Hematopoietic multipotent progenitor cell treated with erythropoietin and hydrocortisone succinate and interleukin-3 and kit ligand, for 4 days (in vitro differentiated cells): ENCODE data around the gene CRYBG3.
"Not testable (repeated sequence)": the region's sequence is repeated elsewhere in the genome, so short reads cannot be mapped to it uniquely, and the experiment has no call there.

Experiments used
- DNase-seq: peaks from one replicate; pipeline ENCODE4 v3.0.0-alpha.2; 2015

CRYBG3 gene

DNA sequence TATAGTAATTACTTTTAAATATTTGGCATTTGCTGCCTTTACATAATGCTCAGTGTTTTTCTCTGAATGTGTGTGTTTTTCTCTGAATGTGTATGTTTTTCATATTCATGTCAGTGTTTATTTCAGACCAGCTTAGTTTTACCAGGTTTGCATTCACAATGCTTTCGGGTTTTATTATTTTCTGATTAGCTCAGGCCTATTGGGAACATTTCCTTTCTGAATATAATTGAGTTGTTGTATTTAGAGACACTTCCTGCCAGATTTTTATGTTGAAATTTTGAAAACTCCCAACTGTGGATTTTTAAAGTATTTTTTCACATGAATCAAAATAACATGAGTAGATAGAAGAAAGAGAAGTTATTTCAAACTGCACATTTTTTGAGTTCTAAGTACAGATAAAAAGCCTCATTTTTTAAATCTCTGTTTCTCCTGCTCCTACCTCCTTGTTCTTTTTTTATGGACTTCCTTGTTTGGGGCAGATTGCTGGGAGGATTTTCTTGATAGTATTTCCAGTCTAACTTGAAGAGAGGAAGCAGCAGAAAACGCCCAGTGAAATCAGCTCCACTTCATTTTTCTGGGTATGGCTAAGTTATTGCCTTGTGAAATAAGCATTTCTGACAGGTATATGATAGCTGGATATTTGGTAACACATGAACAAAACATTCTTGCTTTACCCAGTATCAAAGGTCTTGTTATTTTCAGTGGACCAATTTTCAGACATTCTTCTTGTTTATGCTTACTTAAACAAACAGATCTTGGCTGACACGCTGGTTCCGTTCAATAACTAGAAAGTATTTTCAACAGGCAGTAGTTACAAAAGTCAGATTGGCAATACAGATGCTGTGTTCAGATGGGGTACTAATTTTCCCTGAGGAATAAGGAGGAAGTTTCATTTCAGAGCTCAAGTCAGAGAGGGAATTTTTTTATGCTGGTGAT is 79.8 kb downstream of the CRYBG3 start:
- no peak for DNase-seq

- DNase-seq: not testable (repeated sequence)
Measured at GRCh38 chr3:97909830-97910229, 88.0 kb downstream of the CRYBG3 start.

GRCh38 chr3:97910236-97910831 is 88.5 kb downstream of the CRYBG3 start:
- DNase-seq: not testable (repeated sequence)

DNA sequence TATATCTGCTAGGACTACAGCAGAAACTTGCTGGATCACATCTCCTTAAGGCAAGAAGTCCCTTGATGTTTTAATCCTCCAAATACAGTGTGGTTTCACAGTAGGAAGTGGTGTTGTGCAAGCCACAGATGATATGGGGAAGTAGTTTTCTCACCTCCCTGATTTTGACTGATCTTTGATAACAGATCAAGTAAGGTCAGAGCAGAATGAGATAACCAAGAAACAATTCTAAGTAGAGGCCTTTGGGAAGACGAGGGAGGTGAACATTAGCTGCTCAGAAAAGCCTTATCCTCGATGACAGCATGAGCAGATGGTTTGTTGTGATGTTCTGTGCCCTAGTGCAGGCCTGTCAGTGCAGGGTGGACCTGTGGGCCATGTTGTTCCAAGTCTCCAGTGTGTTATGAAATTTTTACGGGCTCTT is 89.1 kb downstream of the CRYBG3 start:
- DNase-seq: peak; percentile 84

DNA sequence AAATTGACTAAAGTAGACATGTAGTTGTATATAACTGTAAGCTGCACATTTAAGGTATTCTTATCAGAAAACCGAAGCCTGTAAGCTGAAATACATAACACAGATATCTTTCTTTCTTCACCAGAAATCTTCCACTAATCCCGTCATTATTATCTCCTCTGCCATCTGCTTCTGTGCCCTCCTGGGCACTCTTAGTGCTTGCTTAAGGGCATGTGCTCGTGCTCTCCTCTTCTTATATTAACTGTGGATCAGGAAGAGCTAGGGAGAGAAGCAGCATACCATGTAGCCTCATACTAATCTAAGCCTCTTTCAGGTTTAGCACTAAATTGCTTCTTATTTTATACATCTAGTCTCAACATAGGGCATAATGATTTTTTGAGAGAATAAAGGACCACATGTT is 89.6 kb downstream of the CRYBG3 start:
- DNase-seq: peak; percentile 26

GRCh38 chr3:97914388-97914787 is 92.6 kb downstream of the CRYBG3 start:
- peak; percentile 36 for DNase-seq

GRCh38 chr3:97916576-97916975 is 94.8 kb downstream of the CRYBG3 start:
- no peak for DNase-seq

DNA sequence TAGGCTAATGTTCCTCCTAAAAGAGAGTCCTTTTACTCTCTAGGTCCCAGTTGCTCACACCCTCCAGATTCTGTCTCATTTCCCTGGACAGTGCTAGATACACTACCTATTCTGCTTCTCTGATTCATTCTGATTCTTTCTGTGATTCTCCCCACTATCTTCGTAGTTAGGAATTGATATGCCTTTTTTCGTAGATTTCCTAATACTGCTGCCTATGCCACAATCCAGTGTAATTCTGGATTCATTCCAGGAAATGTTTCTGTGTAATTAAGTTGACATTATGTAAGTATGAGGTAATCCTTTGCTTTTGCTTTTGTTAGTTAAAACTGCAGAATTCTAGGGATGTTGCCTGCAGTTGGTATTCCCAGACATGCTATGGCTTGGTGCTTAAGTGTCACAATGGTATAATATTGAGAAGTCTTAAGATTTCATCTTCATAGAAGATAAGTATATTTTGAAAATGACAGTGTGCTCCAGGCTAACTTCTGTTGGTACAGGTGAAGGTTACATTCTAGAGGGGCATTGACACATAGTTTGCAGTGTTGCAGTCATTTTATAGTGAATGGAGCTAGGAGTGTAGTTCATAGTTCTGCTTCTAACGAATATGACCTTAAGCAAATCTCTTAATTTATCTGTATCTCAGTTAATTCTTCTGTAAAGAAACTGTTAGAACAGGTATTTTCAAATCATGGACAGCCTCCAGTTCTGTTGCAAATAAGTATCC is 96.2 kb downstream of the CRYBG3 start:
- DNase-seq: no peak

DNA sequence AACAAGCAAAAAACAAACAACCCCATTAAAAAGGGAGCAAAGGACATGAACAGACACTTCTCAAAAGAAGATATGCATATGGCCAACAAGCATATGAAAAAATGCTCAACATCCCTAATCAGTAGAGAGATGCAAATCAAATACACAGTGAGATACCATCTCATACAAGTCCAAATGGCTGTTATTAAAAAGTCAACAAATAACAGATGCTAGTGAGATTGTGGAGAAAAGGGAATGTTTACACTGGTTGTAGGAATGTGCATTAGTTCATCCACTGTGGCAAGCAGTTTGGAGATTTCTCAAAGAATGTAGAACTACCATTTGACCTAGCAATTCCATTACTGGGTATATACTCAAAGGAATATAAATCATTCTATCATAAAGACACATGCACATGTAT is 105.9 kb downstream of the CRYBG3 start:
- DNase-seq: no peak

DNA sequence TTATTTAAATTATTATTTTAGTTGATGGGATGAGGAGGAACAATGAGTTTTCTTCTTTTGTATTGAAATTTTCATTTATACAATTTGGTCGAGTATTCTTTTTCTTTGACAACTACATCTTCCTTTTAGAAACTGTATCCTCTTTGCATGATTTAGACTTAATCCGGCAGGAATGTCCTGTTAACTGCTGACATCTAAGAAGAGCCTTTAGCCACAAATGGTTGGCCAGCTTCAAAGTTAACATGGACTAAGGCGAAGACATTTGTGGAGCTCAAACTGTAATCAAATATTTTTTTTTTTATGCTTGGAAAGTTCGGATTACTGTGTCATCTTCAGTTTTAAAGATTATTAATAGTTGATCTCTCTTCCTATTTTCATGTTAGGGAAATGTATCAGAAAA is 107.2 kb downstream of the CRYBG3 start:
- DNase-seq: no peak

GRCh38 chr3:97930018-97930417 is 108.2 kb downstream of the CRYBG3 start:
- DNase-seq: no peak

- DNase-seq: no peak
Measured at GRCh38 chr3:97931218-97931617, 109.4 kb downstream of the CRYBG3 start.

- DNase-seq: no peak
Measured at GRCh38 chr3:97932387-97932801, 110.6 kb downstream of the CRYBG3 start.

GRCh38 chr3:97934980-97935695 is 113.3 kb downstream of the CRYBG3 start:
- no peak for DNase-seq

DNA sequence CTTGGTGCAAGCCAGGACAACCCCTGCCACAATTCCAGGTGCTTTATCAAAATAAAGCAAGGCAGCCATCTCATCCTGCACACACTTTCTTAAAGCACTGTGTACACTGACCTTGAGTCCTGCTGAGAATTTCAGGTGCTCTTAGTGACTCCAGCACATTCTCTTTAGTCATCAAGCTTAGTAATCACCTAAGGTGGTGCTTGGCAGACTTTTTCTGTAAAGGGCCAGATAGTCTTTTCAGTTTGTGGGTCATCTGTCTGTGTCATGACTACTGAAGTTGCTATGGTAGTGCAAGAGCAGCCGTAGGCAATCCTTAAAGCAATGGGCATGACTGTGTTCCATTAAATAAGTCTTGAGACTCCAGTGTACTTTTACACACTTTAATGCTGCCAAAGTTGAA is 114.0 kb downstream of the CRYBG3 start:
- DNase-seq: no peak

GRCh38 chr3:97937205-97937604 is 115.4 kb downstream of the CRYBG3 start:
- DNase-seq: no peak

- DNase-seq: no peak
Measured at GRCh38 chr3:97938444-97938843, 116.6 kb downstream of the CRYBG3 start.

GRCh38 chr3:97939401-97939800 is 117.6 kb downstream of the CRYBG3 start:
- DNase-seq: no peak

DNA sequence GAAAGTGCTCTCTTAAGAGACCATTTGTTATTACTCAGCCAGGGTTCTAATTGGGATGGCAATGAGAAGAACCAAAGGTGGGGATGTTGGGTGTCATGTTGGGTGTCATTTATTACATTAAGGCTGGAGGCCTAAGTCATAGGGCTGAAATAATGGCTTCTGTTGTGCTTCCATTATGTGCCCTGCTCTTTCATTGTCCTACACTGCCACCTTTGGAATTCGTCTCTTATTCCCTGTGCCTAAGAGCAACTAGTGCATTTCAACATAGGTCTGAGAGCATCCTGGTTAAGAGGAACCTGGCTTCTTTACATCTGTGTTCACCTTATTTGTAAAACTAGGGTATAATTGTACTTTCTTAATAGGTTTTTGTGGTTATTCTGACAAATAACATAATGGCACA is 118.2 kb downstream of the CRYBG3 start:
- DNase-seq: peak; percentile 43

DNA sequence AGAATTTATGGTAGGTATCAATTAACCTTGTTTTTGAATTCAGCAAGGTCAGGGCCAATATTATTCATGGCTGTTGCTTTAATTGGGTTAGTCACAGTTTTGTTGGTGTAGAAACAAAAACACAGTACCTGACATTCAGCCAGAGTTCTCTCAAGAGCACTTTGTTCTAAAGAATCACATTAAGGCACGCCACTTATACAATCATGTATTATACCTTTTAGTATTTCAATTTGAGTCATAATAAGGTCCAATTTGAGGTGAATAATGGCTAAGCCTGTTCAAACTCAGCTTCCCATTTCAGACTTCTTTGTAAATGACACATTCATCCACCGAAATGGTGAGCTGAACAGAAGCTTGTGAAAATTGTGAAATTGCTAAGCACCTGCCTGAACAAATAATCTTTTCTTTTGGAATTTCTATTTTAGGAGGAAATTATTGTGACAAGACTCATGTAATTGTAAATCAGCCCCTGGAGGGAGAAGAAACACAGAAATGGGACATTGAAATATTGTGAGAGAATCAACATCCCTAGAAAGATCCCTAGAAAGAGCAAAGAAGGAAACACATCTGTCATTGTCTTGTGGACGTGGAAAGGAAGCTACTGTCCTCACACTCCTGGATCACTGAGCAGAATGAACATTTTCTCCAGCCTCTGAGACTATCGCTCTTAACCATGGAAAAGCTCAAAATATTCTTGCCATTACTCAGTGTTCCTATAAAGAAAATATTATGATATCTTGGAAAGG is 121.2 kb downstream of the CRYBG3 start:
- no peak for DNase-seq

DNA sequence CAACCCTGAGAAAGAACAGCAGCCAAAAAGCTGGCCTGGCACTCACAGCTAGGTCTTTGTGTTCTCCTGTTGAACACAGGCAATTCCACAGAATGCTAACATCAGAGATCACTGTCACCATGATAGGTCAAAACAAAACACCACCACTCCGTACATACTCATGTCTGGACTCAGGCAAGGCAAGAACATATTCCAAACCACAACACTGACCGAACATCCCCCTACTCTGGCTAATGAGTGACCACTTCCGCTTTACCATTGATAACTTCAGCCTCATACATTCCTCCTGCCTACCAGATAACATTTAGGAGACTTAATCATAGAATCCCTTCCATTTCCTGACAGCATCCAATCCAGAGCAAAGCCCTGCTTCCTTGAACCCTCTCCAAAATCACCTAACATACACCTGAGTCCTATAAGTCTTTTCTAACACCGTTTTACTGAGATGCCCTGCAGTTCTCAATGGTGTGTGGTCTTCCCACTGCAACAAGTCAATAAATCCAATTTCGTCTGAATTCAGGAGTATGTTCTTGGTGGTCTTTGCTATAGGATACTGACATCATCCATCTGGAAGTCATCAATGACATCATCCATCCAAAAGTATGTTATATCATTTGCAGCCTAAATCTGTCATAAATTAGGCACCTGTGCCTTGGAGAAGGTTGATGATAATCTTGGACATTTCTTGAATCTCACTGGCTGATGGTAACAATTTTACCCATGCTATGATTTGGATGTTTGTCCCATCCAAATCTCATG is 126.7 kb downstream of the CRYBG3 start:
- DNase-seq: no peak

DNA sequence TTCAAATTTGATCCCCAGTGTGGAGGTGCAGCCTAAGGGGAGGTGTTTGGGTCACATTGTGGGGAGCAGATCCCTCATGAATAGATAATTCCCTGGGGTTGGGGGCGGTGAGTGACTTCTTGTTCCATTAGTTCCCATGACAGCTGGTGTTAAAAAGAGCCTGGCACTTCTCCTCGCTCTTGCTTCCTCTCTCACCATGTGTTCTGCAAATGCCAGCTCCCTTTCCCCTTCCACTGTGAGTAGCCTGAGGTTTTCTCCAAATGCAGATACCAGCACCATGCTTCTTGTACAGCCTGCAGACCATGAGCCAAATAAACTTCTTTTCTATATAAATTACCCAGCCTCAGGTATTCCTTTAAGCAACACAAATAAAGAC is 127.3 kb downstream of the CRYBG3 start:
- DNase-seq: no peak
